ENCODE measurements around the gene MYO6.

MYO6 gene

DNA sequence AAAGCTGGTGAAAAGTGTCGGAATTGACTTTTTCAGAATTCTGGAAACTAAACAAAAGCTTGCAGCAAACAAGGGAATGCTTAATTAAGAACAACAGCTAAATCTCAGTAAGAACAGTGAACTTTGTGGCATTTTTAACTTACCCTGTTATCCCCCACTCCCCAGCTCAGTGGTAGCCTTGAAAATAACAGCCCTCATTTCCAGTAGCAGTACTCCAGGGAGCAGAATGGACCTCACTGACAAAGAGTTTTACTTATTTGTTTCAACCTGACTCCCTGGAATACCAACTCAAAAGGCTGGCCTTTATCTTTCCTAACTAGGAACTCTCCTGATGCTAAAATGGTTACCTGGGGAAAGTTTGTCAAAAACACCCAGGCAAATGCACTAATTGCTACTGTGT lies 214.5 kb downstream of the MYO6 start:
- no peak overlapping the region for H3K4me3 ChIP-seq (ENCODE audit: low read depth, low read length)
- TF ChIP-seq, protein P1, sequence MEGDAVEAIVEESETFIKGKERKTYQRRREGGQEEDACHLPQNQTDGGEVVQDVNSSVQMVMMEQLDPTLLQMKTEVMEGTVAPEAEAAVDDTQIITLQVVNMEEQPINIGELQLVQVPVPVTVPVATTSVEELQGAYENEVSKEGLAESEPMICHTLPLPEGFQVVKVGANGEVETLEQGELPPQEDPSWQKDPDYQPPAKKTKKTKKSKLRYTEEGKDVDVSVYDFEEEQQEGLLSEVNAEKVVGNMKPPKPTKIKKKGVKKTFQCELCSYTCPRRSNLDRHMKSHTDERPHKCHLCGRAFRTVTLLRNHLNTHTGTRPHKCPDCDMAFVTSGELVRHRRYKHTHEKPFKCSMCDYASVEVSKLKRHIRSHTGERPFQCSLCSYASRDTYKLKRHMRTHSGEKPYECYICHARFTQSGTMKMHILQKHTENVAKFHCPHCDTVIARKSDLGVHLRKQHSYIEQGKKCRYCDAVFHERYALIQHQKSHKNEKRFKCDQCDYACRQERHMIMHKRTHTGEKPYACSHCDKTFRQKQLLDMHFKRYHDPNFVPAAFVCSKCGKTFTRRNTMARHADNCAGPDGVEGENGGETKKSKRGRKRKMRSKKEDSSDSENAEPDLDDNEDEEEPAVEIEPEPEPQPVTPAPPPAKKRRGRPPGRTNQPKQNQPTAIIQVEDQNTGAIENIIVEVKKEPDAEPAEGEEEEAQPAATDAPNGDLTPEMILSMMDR (IDR thresholded peaks at IDR 0.05; ENCODE audit: low read depth, low read length, missing control alignments): no peak
- no peak for DNase-seq (ENCODE audit: low read depth)
- in situ Hi-C loops (cut with HindIII; ENCODE audit: low sequenced_read_pairs): no loop called here

GRCh38 chr6:75968143-75968542 lies 219.1 kb downstream of the MYO6 start:
- in situ Hi-C loops (cut with HindIII; ENCODE audit: low sequenced_read_pairs): no loop called here
- no peak overlapping the region for H3K4me3 ChIP-seq (ENCODE audit: low read depth, low read length)
- TF ChIP-seq, protein P1 (IDR thresholded peaks at IDR 0.05; ENCODE audit: low read depth, low read length, missing control alignments): no peak
- DNase-seq (ENCODE audit: low read depth): no peak

All from astrocyte of the cerebellum (primary cell).